PFSK-1 (cell line): ENCODE data around the gene MPC2.

Source experiments
- POLR2AphosphoS5 ChIP-seq: IDR thresholded peaks from 2 replicates; pipeline ENCODE4 v1.6.1; 2012; ENCODE audit warnings: low read depth, mild to moderate bottlenecking, control low read depth, low read length, moderate library complexity
- SIN3A ChIP-seq: IDR thresholded peaks from 2 replicates; pipeline ENCODE4 v1.6.1; 2012; ENCODE audit warnings: mild to moderate bottlenecking, low read length, moderate library complexity, borderline replicate concordance; ENCODE audit not compliant: insufficient read depth

GRCh38 chr1:167934426-167935215 lies 2.3 kb downstream of the MPC2 start:
- TF ChIP-seq SIN3A, result no peak
- no peak for TF ChIP-seq POLR2AphosphoS5
